ENCODE measurements around the gene COQ8A.

COQ8A gene

GRCh38 chr1:226940029-226940805 is at the start of gene COQ8A:
Gene COQ8A, plus strand, starts transcription at chr1:226940294. Its CDS starts 21,092 bp downstream, at chr1:226961386.
- DNase-seq: peak; percentile 93

GRCh38 chr1:226890331-226891108 is 49.6 kb upstream of the COQ8A start:
- DNase-seq: no peak

- no peak for DNase-seq
Measured at GRCh38 chr1:226891346-226891745, 48.7 kb upstream of the COQ8A start.

- DNase-seq: no peak
Measured at GRCh38 chr1:226891846-226892523, 48.1 kb upstream of the COQ8A start.

- no peak for DNase-seq
Measured at GRCh38 chr1:226892524-226892875, 47.6 kb upstream of the COQ8A start.

GRCh38 chr1:226893936-226894335 is 46.2 kb upstream of the COQ8A start:
- DNase-seq: no peak

- no peak for DNase-seq
Measured at GRCh38 chr1:226894826-226895225, 45.3 kb upstream of the COQ8A start.

GRCh38 chr1:226895644-226896043 is 44.5 kb upstream of the COQ8A start:
- DNase-seq: no peak

GRCh38 chr1:226898246-226898645 is 41.8 kb upstream of the COQ8A start:
- no peak for DNase-seq

GRCh38 chr1:226901421-226901820 is 38.7 kb upstream of the COQ8A start:
- DNase-seq: no peak

GRCh38 chr1:226902601-226903000 is 37.5 kb upstream of the COQ8A start:
- no peak for DNase-seq

GRCh38 chr1:226903819-226904716 is 36.0 kb upstream of the COQ8A start:
- DNase-seq: no peak

- DNase-seq: no peak
Measured at GRCh38 chr1:226904772-226905171, 35.3 kb upstream of the COQ8A start.

GRCh38 chr1:226908419-226908818 is 31.7 kb upstream of the COQ8A start:
- DNase-seq: no peak

GRCh38 chr1:226908913-226909312 is 31.2 kb upstream of the COQ8A start:
- DNase-seq: no peak

- no peak for DNase-seq
Measured at GRCh38 chr1:226912587-226913176, 27.4 kb upstream of the COQ8A start.

GRCh38 chr1:226915672-226915995 is 24.5 kb upstream of the COQ8A start:
- no peak for DNase-seq

- no peak for DNase-seq
Measured at GRCh38 chr1:226916497-226916896, 23.6 kb upstream of the COQ8A start.

GRCh38 chr1:226919587-226919986 is 20.5 kb upstream of the COQ8A start:
- no peak for DNase-seq

- no peak for DNase-seq
Measured at GRCh38 chr1:226919995-226920394, 20.1 kb upstream of the COQ8A start.

GRCh38 chr1:226920446-226920894 is 19.6 kb upstream of the COQ8A start:
- no peak for DNase-seq

GRCh38 chr1:226921504-226921903 is 18.6 kb upstream of the COQ8A start:
- DNase-seq: no peak
